DND-41 (cell line): ENCODE results near the gene POTEB3.
"Not testable (repeated sequence)": the region's sequence is repeated elsewhere in the genome, so short reads cannot be mapped to it uniquely, and the experiment has no call there.

Experiments used
- ATAC-seq: fragments of 200-7000 bp; cut with Tn5 transposase; 3 replicates; pipeline ENCODE4 v1.9.1; 2021; ENCODE audit warnings: low read depth; ENCODE audit not compliant: insufficient read depth
- DNase-seq: peaks from one replicate; pipeline ENCODE4 v3.0.0-alpha.2; 2020
- H2AFZ ChIP-seq: 2 replicates; pipeline ENCODE4 v1.6.0; 2012; ENCODE audit warnings: low read depth, low read length
- H3K27ac ChIP-seq: 2 replicates; pipeline ENCODE4 v1.5.1; 2012; ENCODE audit warnings: low read length, inconsistent platforms
- H3K27me3 ChIP-seq: fragments of 200-600 bp; sonication (generic); 2 replicates; pipeline ENCODE4 v1.6.0; 2012; ENCODE audit warnings: low read length, mild to moderate bottlenecking, inconsistent platforms; ENCODE audit not compliant: insufficient read depth, poor library complexity
- H3K36me3 ChIP-seq: 2 replicates; pipeline ENCODE4 v1.5.1; 2012; ENCODE audit warnings: low read length, inconsistent platforms; ENCODE audit not compliant: insufficient read depth
- H3K4me1 ChIP-seq: 2 replicates; pipeline ENCODE4 v1.5.1; 2012; ENCODE audit warnings: mild to moderate bottlenecking, low read length; ENCODE audit not compliant: insufficient read depth
- H3K4me2 ChIP-seq: 2 replicates; pipeline ENCODE4 v1.6.0; 2012; ENCODE audit warnings: mild to moderate bottlenecking, moderate library complexity, low read length, inconsistent platforms; ENCODE audit not compliant: insufficient read depth
- H3K4me3 ChIP-seq, 2 experiments: fragments of 200-600 bp in 1 of 2; shearing (Covaris generic) in 1 of 2; 2 replicates each; pipeline ENCODE4 v1.5.1; 2012 to 2016; ENCODE audit warnings: inconsistent platforms in 2 of 2, low read length in 2 of 2, mild to moderate bottlenecking in 2 of 2, low read depth in 1 of 2, moderate library complexity in 1 of 2
- H3K79me2 ChIP-seq: 2 replicates; pipeline ENCODE4 v1.6.0; 2012; ENCODE audit warnings: low read length, inconsistent platforms; ENCODE audit not compliant: insufficient read depth
- H3K9ac ChIP-seq: 2 replicates; pipeline ENCODE4 v1.6.0; 2012; ENCODE audit warnings: low read depth, mild to moderate bottlenecking, inconsistent platforms, low read length, moderate library complexity
- H3K9me3 ChIP-seq: 2 replicates; pipeline ENCODE4 v1.5.1; 2012; ENCODE audit warnings: low read length, moderate library complexity, mild to moderate bottlenecking, inconsistent platforms; ENCODE audit not compliant: insufficient read depth, severe bottlenecking
- H4K20me1 ChIP-seq: 2 replicates; pipeline ENCODE4 v1.6.0; 2012; ENCODE audit warnings: low read length; ENCODE audit not compliant: insufficient read depth

POTEB3 gene

GRCh38 chr15:21397656-21398055, 42.6 kb downstream of the POTEB3 start:
- not testable (repeated sequence) for H3K36me3 ChIP-seq, H3K4me3 ChIP-seq, H3K4me1 ChIP-seq, DNase-seq, H3K27ac ChIP-seq, H2AFZ ChIP-seq, H3K9ac ChIP-seq, H4K20me1 ChIP-seq, ATAC-seq, H3K4me2 ChIP-seq, H3K27me3 ChIP-seq, H3K9me3 ChIP-seq, H3K79me2 ChIP-seq

GRCh38 chr15:21397186-21397585, 43.1 kb downstream of the POTEB3 start:
- H3K27me3 ChIP-seq, H4K20me1 ChIP-seq, H3K36me3 ChIP-seq, H3K79me2 ChIP-seq, H3K27ac ChIP-seq, H3K4me2 ChIP-seq, ATAC-seq, DNase-seq, H3K9me3 ChIP-seq, H3K4me1 ChIP-seq, H3K4me3 ChIP-seq, H2AFZ ChIP-seq, H3K9ac ChIP-seq: not testable (repeated sequence)

GRCh38 chr15:21385961-21386360, 54.3 kb downstream of the POTEB3 start:
- not testable (repeated sequence) for H3K9me3 ChIP-seq, ATAC-seq, H3K4me2 ChIP-seq, H2AFZ ChIP-seq, H3K27me3 ChIP-seq, H3K4me3 ChIP-seq, H3K36me3 ChIP-seq, H3K27ac ChIP-seq, H3K9ac ChIP-seq, H3K79me2 ChIP-seq, DNase-seq, H3K4me1 ChIP-seq, H4K20me1 ChIP-seq

- H2AFZ ChIP-seq, H3K4me3 ChIP-seq, H3K27me3 ChIP-seq, H3K4me1 ChIP-seq, H3K9ac ChIP-seq, DNase-seq, H3K4me2 ChIP-seq, H4K20me1 ChIP-seq, ATAC-seq, H3K27ac ChIP-seq, H3K9me3 ChIP-seq, H3K36me3 ChIP-seq, H3K79me2 ChIP-seq: not testable (repeated sequence)
Measured at GRCh38 chr15:21383866-21384485, 56.3 kb downstream of the POTEB3 start.

DNA sequence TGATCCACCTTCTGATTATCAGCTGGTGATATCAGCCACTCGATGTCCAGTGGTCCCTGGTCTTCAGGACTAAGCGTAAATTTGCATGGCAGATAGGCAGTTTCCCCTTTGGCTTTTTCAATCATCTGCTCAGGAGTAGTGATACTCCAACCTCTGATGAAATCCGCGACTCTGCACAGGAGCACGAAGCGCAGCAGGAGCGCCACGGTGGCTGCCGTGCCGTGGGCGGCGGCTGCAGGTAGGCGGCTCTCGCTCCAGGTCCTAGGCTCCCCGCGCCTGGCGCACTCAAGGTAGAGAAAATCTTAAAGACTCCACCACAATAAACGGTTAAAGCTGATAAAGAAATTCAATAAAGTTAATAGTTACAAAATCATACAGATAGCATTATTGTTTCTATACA, 66.6 kb downstream of the POTEB3 start:
- H3K9me3 ChIP-seq, H2AFZ ChIP-seq, H3K4me3 ChIP-seq, H4K20me1 ChIP-seq, H3K27me3 ChIP-seq, DNase-seq, H3K4me1 ChIP-seq, H3K9ac ChIP-seq, H3K79me2 ChIP-seq, H3K36me3 ChIP-seq, H3K27ac ChIP-seq, ATAC-seq, H3K4me2 ChIP-seq: not testable (repeated sequence)

DNA sequence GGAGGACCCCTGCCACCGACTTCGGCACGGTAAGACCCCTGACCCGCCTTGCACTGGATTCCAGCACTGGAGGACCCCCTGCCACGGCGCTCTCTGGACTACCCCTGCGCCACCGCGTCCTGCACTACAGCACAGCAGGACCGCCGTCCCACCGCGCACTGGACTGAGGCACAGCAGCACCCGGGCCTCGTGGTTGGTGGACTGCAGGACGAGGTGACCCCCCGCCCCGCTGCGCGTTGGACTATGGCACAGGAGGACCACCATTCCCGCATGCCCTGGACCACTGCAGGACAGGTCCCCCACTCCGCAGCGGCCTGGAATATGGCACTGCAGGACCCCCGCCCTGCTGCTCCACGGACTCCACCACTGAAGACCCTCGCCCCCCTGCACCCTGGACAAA, 71.1 kb downstream of the POTEB3 start:
- H4K20me1 ChIP-seq, H3K79me2 ChIP-seq, H3K4me1 ChIP-seq, ATAC-seq, H3K27me3 ChIP-seq, H3K27ac ChIP-seq, H3K4me3 ChIP-seq, H3K9me3 ChIP-seq, H3K36me3 ChIP-seq, H3K4me2 ChIP-seq, H3K9ac ChIP-seq, DNase-seq, H2AFZ ChIP-seq: not testable (repeated sequence)

DNA sequence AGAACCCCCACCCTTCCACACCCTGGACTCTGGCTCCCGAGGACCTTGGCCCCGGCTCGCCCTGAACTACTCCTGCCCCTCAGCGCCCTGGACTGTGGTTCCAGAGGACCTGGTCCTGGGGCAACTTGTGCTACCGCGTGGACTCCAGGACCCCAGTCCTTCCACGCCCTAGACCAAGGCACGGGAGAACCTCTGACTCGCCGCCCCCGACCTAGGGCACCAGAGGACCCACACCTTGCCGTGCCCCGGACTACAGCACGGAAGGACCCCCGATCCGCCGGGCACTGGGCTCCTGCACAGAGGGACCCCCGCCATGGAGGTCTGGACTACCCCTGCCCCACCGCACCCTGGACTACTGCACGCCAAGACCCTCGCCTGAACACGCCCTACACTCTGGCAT, 71.7 kb downstream of the POTEB3 start:
- H3K27ac ChIP-seq, H3K36me3 ChIP-seq, H3K9me3 ChIP-seq, H2AFZ ChIP-seq, H3K4me3 ChIP-seq, H3K27me3 ChIP-seq, H3K4me2 ChIP-seq, ATAC-seq, DNase-seq, H4K20me1 ChIP-seq, H3K79me2 ChIP-seq, H3K9ac ChIP-seq, H3K4me1 ChIP-seq: not testable (repeated sequence)
